Upper lobe of left lung (tissue), 6 donors: ENCODE measurements around the gene FCER2. TPM values are rescaled to one million over a fixed set of nuclear protein-coding genes. Genes with fewer than 3 reads are reported as not detected.

Experiments
- ATAC-seq, 2 donors: fragments of 200-7000 bp; cut with Tn5 transposase; one replicate each; pipeline ENCODE4 v1.9.1; 2022; ENCODE audit warnings: mild to moderate bottlenecking in 2 of 2, moderate library complexity in 2 of 2; ENCODE audit not compliant: low FRiP score in 2 of 2
- DNase-seq, 2 donors: peaks; one replicate each; pipeline ENCODE4 v3.0.0-alpha.2; 2019 to 2020
- H3K27ac ChIP-seq, 4 donors: fragments of 200-600 bp; sonication (generic); one replicate each; pipeline ENCODE4 v1.5.1; 2016 to 2019
- H3K27me3 ChIP-seq, 4 donors: fragments of 200-600 bp; sonication (generic); one replicate each; pipeline ENCODE4 v1.5.1; 2017 to 2019
- H3K36me3 ChIP-seq, 4 donors: fragments of 200-600 bp; sonication (generic); one replicate each; pipeline ENCODE4 v1.5.1; 2016 to 2019
- H3K4me1 ChIP-seq, 4 donors: fragments of 200-600 bp; sonication (generic); one replicate each; pipeline ENCODE4 v1.5.1; 2018 to 2019
- H3K4me3 ChIP-seq, 4 donors: fragments of 200-600 bp; sonication (generic); one replicate each; pipeline ENCODE4 v1.5.1; 2017 to 2019; ENCODE audit warnings: mild to moderate bottlenecking in 2 of 4, moderate library complexity in 1 of 4
- H3K9me3 ChIP-seq, 4 donors: fragments of 200-600 bp; sonication (generic); one replicate each; pipeline ENCODE4 v1.5.1; 2018 to 2019
- CTCF ChIP-seq, 6 experiments: fragments of 450-650 bp in 4 of 6; fragments of 200-600 bp in 2 of 6; sonication (generic) in 2 of 6; IDR thresholded peaks; one replicate each; pipeline ENCODE4 v1.5.1; 2016 to 2019; ENCODE audit warnings: antibody characterized with exemption in 6 of 6
- EP300 ChIP-seq, 4 donors: sonication (generic); formaldehyde crosslinking; IDR thresholded peaks; one replicate each; pipeline ENCODE4 v1.5.1; 2017; ENCODE audit warnings: antibody characterized with exemption in 4 of 4, control low read depth in 2 of 4
- POLR2A ChIP-seq, 4 donors: fragments of 450-650 bp; IDR thresholded peaks; one replicate each; pipeline ENCODE4 v1.5.1; 2016 to 2017; ENCODE audit warnings: antibody characterized with exemption in 4 of 4, mild to moderate bottlenecking in 2 of 4
- POLR2AphosphoS5 ChIP-seq, 2 donors: sonication (generic); formaldehyde crosslinking; IDR thresholded peaks; one replicate each; pipeline ENCODE4 v1.5.1; 2017; ENCODE audit warnings: antibody characterized with exemption in 2 of 2
- WGBS, 2 donors: methylation state at CpG; one replicate each; pipeline ENCODE4 v1.1.5; 2017 to 2018; 5-methylcytosine and 5-hydroxymethylcytosine counted together
- total RNA-seq, 6 donors: library from RNA; depleted of rRNA in 4 of 6; stranded (reverse); fragments of >200 nt in 4 of 6; gene quantifications; one replicate each; pipeline versions ENCODE4 v1.1.0 to v1.2.1, GENCODE V29; 2016 to 2021
- donor health status: DM: no; HTN: no; CAD: no; lungs with moderate emphysema.
- donor health status: DM: no; HTN: yes; CAD: no; lungs with severe emphysema.

The FCER2 gene
- total RNA-seq, 6 donors from 2014 or later: 0.83 to 2.9 TPM; not detected in 4

DNA sequence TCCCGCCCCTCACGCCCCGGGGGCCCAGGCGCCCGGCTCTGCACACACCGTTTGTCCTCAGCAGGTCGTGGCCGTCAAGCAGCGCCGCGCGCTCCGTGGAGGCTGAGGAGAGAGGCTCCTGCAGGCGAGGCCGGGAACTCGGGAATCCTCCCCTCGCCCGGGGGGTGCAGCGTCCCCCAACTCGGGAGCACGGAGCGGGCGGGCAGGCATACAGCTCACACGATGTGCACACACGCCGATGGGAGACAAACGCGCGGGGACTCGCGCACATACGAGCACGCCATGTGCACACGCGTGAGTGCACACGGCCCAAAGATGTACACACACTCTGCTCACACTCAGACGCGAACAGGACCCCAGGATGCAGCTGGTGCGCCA is 29.3 kb upstream of the FCER2 start:
- Histone ChIP-seq H3K27ac (no peak overlapping the region), H3K27me3 (peaks cover 0 to 29% (median 12%) of the 10 kb centered on the region in 4 donors), H3K36me3 (no peaks in the 10 kb centered on the region), H3K4me3 (no peak overlapping the region), H3K9me3 (no peaks in the 10 kb centered on the region), H3K4me1 (peaks cover 4 to 25% (median 21%) of the 10 kb centered on the region in 4 donors)
- TF ChIP-seq EP300 (IDR thresholded peaks at IDR 0.05) (no peak), POLR2A (IDR thresholded peaks at IDR 0.05) (no peak), CTCF (IDR thresholded peaks at IDR 0.05) (no peak), POLR2AphosphoS5 (IDR thresholded peaks at IDR 0.05) (no peak)
- peak in 1 of 2 donors; percentile 83 for DNase-seq
- no peak for ATAC-seq
- WGBS, 2 donors: 67 to 69% methylated on average over 14 to 30 of the region's 39 CpGs

DNA sequence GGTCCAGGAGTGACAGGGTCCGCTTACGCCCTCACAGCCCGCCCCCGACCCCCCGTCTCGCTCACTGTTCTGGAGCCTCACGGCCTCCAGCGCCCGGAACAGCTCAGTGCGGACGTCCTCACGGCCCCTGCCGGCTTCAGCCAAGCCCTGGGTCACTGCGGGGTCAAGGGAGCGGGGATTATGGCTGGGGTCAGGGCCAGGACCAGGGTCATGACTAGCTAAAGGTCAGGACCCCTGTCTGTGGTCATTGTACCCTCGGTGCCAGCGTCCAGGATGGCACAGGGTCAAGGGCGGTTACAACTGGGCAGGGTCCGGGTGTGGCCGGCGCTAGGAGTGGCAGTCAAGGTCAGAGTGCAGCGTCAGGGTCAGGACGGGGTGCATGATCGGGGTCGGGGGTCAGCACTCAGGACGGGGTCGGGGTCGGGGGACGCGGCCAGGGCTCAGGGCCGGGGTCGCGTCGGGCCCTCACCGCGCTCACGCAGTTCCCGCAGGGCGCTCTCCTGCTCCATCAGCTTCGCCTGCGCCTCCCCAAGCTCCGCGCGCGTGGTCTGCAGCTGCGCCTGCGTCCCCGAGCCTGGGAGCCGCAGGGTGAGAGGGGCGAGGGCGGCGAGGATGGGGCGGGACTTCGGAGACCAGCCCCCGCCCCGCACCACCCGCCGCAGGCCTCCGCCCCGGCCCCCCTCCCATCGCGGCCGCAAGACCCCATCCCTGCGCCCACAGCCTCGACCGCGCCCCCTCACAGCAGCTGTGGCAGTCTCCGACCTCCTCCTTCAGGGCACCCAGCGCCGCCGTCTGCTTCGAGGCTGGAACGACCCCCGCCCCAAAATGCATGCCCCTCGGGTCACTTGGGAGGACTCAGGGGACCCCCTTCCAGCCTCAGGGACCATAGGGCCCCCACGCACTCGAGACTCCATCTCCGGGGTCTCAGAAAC is 28.6 kb upstream of the FCER2 start:
- Histone ChIP-seq H3K27ac (no peak overlapping the region), H3K36me3 (no peaks in the 10 kb centered on the region), H3K9me3 (no peaks in the 10 kb centered on the region), H3K4me3 (no peak overlapping the region), H3K27me3 (peaks cover 0 to 29% (median 12%) of the 10 kb centered on the region in 4 donors), H3K4me1 (peaks cover 4 to 25% (median 21%) of the 10 kb centered on the region in 4 donors)
- ATAC-seq (no peak), DNase-seq (peak in 1 of 2 donors; percentile 73)
- WGBS, 2 donors: 14% methylated on average over 11 of the region's 78 CpGs; no CpG with 5 or more reads in 1 of the 2 donors
- TF ChIP-seq CTCF (IDR thresholded peaks at IDR 0.05): no peak
- no peak for TF ChIP-seq EP300 (IDR thresholded peaks at IDR 0.05)
- no peak for TF ChIP-seq POLR2AphosphoS5 (IDR thresholded peaks at IDR 0.05)
- TF ChIP-seq POLR2A (IDR thresholded peaks at IDR 0.05): no peak

DNA sequence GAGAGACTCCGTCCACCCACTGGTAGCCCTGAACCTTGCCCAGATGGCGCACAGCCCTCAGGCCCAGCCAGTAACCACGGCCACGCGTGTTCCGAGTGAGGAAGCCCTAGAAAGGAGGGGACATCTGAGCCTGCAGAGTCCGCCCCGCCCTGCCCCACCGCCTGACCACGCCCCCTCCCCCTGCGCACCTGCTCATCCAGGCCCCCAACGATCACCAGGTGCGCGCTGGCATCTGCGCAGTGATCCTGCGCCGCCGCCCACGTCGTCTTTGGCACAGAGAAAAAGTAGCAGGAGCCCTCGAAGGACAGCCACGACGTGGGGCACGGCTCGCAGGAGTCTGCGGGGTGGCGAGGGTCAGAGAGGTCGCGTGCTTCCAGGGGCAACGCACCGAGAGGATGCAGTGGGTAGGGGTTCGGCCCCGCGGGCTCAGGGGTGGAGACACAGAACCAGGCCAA is 27.9 kb upstream of the FCER2 start:
- Histone ChIP-seq H3K36me3 (no peaks in the 10 kb centered on the region), H3K27ac (no peak overlapping the region), H3K4me1 (peaks cover 4 to 25% (median 21%) of the 10 kb centered on the region in 4 donors), H3K9me3 (no peaks in the 10 kb centered on the region), H3K4me3 (no peak overlapping the region), H3K27me3 (peaks cover 0 to 29% (median 12%) of the 10 kb centered on the region in 4 donors)
- WGBS, 2 donors: 10 to 14% methylated on average over 7 to 25 of the region's 34 CpGs
- peak in 1 of 2 donors; percentile 75 for DNase-seq
- TF ChIP-seq CTCF (IDR thresholded peaks at IDR 0.05): no peak
- TF ChIP-seq EP300 (IDR thresholded peaks at IDR 0.05): no peak
- TF ChIP-seq POLR2AphosphoS5 (IDR thresholded peaks at IDR 0.05): no peak
- TF ChIP-seq POLR2A (IDR thresholded peaks at IDR 0.05): no peak
- no peak for ATAC-seq

DNA sequence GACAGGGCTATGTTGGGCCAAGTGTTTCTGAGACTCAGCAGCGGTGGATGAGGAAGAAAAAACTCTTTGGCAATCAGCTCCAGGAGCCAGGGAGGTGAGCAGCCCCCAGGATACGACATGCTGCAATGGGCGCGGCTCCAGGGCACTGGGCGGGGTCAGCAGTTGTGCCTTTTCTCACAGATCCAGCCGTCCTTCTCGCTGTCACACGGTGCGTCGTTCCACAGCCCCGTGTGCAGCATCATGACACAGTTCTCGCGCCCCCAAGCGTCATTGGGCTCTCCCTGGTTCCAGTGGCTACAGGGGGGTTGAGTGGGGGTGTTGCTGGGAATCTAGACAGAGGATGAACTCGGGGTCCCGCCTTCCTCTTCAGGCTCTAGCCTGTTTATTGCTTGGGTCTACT is 27.3 kb upstream of the FCER2 start:
- Histone ChIP-seq H3K27ac (no peak overlapping the region), H3K36me3 (no peaks in the 10 kb centered on the region), H3K4me3 (no peak overlapping the region), H3K4me1 (peaks cover 4 to 21% (median 16%) of the 10 kb centered on the region in 4 donors), H3K27me3 (peaks cover 0 to 29% (median 12%) of the 10 kb centered on the region in 4 donors), H3K9me3 (no peaks in the 10 kb centered on the region)
- no peak for TF ChIP-seq EP300 (IDR thresholded peaks at IDR 0.05)
- no peak for TF ChIP-seq POLR2AphosphoS5 (IDR thresholded peaks at IDR 0.05)
- 28% methylated on average over 13 to 14 of the region's 16 CpGs for WGBS, 2 donors
- no peak for ATAC-seq
- DNase-seq: peak in 1 of 2 donors; percentile 77

DNA sequence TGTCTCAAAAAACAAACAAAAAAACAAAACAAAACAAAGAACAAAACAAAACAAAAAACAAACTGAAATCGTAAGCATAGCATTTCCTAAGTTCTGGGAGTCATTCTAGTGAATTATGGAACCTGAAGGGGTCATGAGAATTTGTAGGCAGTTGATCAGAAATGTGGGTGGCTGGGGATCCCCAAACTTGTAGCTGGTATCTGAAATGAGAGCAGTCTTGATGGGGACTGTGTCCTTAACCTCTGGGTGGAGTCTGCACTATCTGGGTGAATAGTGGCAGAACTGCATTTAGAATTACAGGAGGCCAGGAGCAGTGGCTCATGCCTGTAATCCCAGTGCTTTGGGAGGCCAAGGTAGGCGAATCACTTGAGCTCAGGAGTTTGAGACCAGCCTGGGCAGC is 23.9 kb upstream of the FCER2 start:
- ATAC-seq: no peak

More for the DNA sequence above, 23.9 kb upstream of the FCER2 start:
- Histone ChIP-seq H3K4me3 (no peak overlapping the region), H3K9me3 (no peaks in the 10 kb centered on the region), H3K27me3 (peaks cover 0 to 23% (median 9%) of the 10 kb centered on the region in 4 donors), H3K27ac (no peak overlapping the region), H3K36me3 (no peaks in the 10 kb centered on the region), H3K4me1 (peaks cover 4 to 13% (median 11%) of the 10 kb centered on the region in 4 donors)
- whole genome bisulfite sequencing, 2 donors: 74 to 75% methylated on average over 2 of the region's 2 CpGs
- TF ChIP-seq POLR2A (IDR thresholded peaks at IDR 0.05) (no peak), EP300 (IDR thresholded peaks at IDR 0.05) (no peak), CTCF (IDR thresholded peaks at IDR 0.05) (no peak), POLR2AphosphoS5 (IDR thresholded peaks at IDR 0.05) (no peak)
- DNase-seq: no peak
